AG04450 (cell line): ENCODE measurements around the gene LY86. TPM values are rescaled to one million over a fixed set of nuclear protein-coding genes. Genes with fewer than 3 reads are reported as not detected.

Experiments used
- CTCF ChIA-PET: fragments of 300-600, 350-600 bp; formaldehyde crosslinking; extraction: SDS; loops from one replicate; lab custom pipeline; 2022; ENCODE audit warnings: antibody characterized with exemption, inconsistent platforms; lab: Charles Lee
- POLR2A ChIA-PET: fragments of 350-600 bp; formaldehyde crosslinking; extraction: SDS; loops from one replicate; lab custom pipeline; 2021; ENCODE audit warnings: antibody characterized with exemption, inconsistent platforms; lab: Yijun Ruan, JAX
- DNase-seq: peaks from one replicate; pipeline ENCODE4 v3.0.0-alpha.2; 2011; ENCODE audit warnings: low read depth, low spot score
- H3K27ac ChIP-seq: one replicate; pipeline ENCODE4 v1.5.1; 2012; ENCODE audit warnings: low read depth, low read length, control low read depth
- H3K27me3 ChIP-seq: one replicate; pipeline ENCODE4 v1.6.0; 2012; ENCODE audit warnings: low read length; ENCODE audit not compliant: control insufficient read depth, insufficient read depth
- H3K4me3 ChIP-seq: 2 replicates; pipeline ENCODE4 v1.5.1; 2011; ENCODE audit warnings: mild to moderate bottlenecking, low read depth, low read length, control low read depth
- H3K9me3 ChIP-seq: 2 replicates; pipeline ENCODE4 v1.5.1; 2012; ENCODE audit warnings: low read length; ENCODE audit not compliant: control insufficient read depth, insufficient read depth
- polyA plus RNA-seq: library from polyadenylated mRNA; depleted of rRNA; stranded (reverse); fragments of >200 nt; gene quantifications from 2 replicates; pipeline ENCODE4 v1.2.3, GENCODE V29; 2011
- TF ChIP-seq, protein P1 (sequence below): IDR thresholded peaks from 2 replicates; pipeline ENCODE4 v1.5.1; 2011; ENCODE audit warnings: low read depth, low read length, control low read depth, inconsistent platforms

The LY86 gene
- polyA plus RNA-seq, 1 experiment, result not detected

DNA sequence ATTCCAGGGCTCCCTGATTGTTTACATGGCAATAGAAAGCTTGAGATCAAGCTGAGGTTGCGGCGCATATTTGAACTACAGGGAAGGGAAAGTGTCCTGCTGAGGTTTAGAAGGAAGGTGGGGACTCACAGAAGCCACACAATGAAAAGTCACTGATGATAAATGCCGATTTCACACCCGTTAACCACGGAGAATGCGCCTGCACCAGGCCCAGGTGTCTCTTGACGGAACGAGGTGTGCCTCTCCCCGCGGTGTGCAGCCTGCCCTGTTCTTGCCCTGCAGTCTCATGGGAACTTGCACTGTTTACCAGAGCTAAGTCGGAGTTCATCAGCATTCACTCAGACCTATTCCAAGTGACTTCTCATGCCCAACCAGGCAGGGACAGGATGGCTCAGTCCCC lies 90.3 kb downstream of the LY86 start:
- Histone ChIP-seq H3K9me3 (no peaks in the 10 kb centered on the region), H3K27ac (no peak overlapping the region), H3K4me3 (no peak overlapping the region), H3K27me3 (peaks cover 4% of the 10 kb centered on the region)
- POLR2A ChIA-PET, result no interaction called here
- DNase-seq, result no peak
- CTCF ChIA-PET, result interaction anchor here (1.0 to 2.3 kb wide), 3 partner anchors 46 to 1326 kb away, joined by 3 to 26 read pairs (median 4); no protein-coding TSS in a partner anchor
- TF ChIP-seq, protein P1, sequence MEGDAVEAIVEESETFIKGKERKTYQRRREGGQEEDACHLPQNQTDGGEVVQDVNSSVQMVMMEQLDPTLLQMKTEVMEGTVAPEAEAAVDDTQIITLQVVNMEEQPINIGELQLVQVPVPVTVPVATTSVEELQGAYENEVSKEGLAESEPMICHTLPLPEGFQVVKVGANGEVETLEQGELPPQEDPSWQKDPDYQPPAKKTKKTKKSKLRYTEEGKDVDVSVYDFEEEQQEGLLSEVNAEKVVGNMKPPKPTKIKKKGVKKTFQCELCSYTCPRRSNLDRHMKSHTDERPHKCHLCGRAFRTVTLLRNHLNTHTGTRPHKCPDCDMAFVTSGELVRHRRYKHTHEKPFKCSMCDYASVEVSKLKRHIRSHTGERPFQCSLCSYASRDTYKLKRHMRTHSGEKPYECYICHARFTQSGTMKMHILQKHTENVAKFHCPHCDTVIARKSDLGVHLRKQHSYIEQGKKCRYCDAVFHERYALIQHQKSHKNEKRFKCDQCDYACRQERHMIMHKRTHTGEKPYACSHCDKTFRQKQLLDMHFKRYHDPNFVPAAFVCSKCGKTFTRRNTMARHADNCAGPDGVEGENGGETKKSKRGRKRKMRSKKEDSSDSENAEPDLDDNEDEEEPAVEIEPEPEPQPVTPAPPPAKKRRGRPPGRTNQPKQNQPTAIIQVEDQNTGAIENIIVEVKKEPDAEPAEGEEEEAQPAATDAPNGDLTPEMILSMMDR, result no peak

DNA sequence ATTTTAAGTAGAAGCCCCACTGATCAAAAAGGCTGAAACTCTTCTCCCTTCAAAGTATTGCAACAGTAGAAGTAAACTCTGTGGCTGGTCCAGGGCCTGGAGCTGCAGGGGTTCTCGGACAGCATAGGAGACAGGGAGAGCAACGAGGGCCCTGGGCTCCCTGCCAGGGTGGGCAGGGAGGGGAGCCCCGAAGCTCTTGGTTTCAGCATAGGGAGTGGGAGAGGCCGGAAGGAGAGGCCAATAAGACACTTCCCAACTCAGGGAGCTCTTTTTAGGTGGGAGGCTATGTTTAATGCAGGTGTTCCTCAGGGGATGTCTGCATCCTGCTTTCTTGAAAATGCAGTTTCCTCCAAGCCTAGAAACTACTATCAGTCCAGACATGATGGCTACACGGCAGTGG lies 91.1 kb downstream of the LY86 start:
- TF ChIP-seq, protein P1, result no peak
- H3K4me3 ChIP-seq, result no peak overlapping the region
- ChIA-PET POLR2A (no interaction called here), CTCF (interaction anchor here (1.0 kb wide), 1 partner anchor 1325 kb away, joined by 4 read pairs; no protein-coding TSS in a partner anchor)
- H3K27me3 ChIP-seq, result peaks cover 4% of the 10 kb centered on the region
- no peak overlapping the region for H3K27ac ChIP-seq
- no peaks in the 10 kb centered on the region for H3K9me3 ChIP-seq
- no peak for DNase-seq

DNA sequence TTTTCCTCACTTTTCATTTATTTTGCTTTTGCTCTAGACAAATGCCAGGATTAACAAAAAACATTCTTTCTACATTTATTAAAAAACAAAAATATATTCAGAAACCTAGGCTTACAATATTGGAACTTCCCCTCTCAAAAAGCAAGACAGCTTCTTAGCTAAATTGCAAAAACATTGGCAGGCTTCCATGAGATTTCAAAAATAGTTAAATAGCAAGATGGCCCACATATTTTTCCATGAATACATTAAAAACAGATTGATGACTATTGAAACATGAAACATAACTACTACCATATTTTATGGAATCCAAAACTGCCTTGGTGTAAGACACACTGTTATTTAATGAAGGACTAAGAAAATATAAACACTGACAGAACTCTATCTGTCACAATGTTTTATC lies 92.0 kb downstream of the LY86 start:
- CTCF ChIA-PET, result interaction anchor here (0.8 to 1.8 kb wide), 3 partner anchors 16 to 563 kb away, joined by 3 to 12 read pairs (median 5); no protein-coding TSS in a partner anchor
- Histone ChIP-seq H3K27me3 (peaks cover 4% of the 10 kb centered on the region), H3K4me3 (no peak overlapping the region), H3K9me3 (no peaks in the 10 kb centered on the region), H3K27ac (no peak overlapping the region)
- DNase-seq, result no peak
- TF ChIP-seq, protein P1, result no peak
- POLR2A ChIA-PET, result no interaction called here

DNA sequence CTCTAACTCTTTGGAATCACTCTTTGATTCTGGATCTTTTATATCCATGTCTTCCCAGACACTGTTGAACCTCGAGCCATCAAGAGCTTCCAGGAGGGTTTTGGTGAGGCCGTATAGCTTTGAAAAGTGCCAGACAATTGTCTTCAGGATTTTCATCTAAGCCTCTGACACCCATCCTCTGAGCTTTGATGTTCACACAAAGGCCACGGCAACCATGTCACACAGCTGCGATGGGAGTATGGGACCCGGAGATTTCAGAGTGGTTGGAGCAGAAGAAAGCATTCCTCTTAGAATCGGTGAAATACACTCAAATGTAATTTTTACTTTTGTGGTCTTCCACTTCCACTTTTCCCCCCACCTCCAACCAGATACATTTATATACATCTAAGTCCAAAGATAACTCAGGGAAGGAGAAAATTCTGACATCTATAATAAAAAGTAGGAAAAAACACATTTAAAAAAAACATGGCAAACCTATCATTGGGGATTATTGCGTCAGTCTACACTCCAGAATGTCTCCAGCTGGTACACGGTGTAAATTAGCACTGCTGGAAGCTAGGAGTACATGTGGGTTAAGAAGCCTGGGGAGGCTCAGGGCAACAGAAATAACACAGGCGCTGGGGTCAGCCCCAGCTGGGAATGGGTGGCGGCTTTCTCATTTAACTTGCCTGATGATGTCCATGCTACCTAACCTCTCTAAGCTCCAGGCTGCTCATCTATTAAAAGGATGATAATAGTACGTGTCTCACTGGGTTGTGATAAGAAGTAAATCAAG lies 92.7 kb downstream of the LY86 start:
- DNase-seq, result no peak
- H3K9me3 ChIP-seq, result no peaks in the 10 kb centered on the region
- no peak overlapping the region for H3K27ac ChIP-seq
- peaks cover 4% of the 10 kb centered on the region for H3K27me3 ChIP-seq
- no peak overlapping the region for H3K4me3 ChIP-seq
- CTCF ChIA-PET, result interaction anchor here (0.8 to 1.8 kb wide), 3 partner anchors 15 to 562 kb away, joined by 3 to 12 read pairs (median 5); no protein-coding TSS in a partner anchor
- TF ChIP-seq, protein P1, result no peak
- POLR2A ChIA-PET, result no interaction called here

DNA sequence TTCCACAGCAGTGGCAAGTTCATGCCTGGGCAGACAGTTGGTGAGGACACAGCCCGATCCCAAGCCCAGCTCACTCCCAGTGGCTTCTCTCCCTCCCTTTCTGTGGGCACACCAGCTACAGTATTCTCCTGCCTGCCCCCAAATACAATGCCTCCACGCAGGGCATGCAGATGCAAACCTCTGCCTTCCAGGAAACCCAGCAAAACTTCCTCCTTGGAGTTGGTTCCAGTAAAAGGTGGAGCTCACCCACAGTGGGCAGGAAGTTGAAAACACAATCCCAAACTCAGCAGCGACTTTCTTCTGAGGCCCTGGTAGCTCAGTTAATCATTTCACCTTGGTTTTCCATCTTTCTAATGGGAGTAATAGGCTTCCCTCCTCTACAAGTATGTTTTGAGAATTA lies 93.7 kb downstream of the LY86 start:
- ChIA-PET POLR2A (no interaction called here), CTCF (interaction anchor here (1.8 kb wide), 2 partner anchors 14 to 561 kb away, joined by 5 to 12 read pairs; no protein-coding TSS in a partner anchor)
- TF ChIP-seq, protein P1, result no peak
- peaks cover 4% of the 10 kb centered on the region for H3K27me3 ChIP-seq
- H3K4me3 ChIP-seq, result no peak overlapping the region
- DNase-seq, result no peak
- no peak overlapping the region for H3K27ac ChIP-seq
- H3K9me3 ChIP-seq, result peaks cover 2% of the 10 kb centered on the region; the same call in 1 of the 2 replicates
